GM12873 (cell line): ENCODE measurements around the gene ARID5B.

Experiments used
- CTCF ChIP-seq: IDR thresholded peaks from 2 replicates; pipeline ENCODE4 v1.5.1; 2012; ENCODE audit warnings: low read depth, mild to moderate bottlenecking, moderate library complexity, low read length, control low read depth; ENCODE audit not compliant: insufficient read depth; ENCODE audit errors: missing control alignments

Gene ARID5B

DNA sequence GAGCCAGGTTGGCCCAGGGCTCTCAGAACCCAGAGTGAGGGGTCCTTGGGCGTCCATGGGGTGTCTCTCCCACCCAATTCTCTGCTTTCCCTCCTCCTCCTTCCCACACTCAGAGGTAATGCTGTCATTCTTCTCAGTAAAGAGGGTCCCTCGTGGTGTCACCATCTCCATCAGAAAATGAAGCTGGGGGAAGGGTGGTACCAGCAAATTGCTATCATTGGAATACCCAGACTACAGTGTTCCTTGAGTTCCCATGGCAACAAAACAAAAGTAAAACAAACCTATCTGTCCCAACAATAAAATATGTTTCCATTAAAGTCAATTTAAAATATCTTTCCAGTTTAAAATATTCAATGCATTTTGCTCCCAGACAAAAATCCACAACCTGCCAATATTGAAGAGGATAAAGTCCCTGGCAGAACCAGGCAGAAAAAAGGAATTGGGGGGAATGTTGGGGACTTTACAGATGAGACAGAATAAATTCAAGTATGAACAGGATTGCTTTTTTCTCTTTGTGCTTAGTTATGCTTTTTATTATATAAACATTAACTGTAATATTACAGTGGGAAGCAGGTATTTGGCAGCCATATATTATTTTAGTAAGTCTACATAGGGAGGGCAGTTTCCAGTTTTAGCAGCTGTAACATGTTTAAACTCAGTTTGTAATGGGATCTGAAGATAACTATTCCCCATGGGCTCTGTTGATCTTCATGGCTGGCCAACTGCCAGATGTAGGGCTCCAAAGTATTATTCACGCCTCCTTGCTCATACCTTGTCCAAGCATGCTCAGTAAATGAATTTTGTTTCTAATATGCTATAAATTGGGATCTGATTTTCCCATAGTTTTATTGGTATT, 182.1 kb downstream of the ARID5B start:
- no peak for TF ChIP-seq CTCF

DNA sequence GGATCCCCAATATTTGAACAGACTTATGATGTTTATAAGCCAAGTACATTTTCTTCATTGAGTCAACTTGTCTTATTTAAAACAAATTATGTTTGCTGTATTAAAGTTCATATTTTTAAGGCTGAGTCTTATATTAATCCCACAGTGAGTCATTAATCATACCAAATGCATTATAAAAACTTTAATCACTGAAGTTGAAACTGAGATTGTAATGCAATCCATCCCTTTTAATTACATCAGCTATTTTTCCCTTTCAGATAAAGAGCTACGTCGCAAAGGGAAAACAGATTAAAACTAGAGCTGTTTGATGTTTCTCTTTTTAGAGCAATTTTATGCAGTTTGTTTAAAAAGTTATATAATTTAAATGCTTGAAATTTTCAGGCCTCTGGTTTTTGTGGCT, 183.0 kb downstream of the ARID5B start:
- no peak for TF ChIP-seq CTCF

DNA sequence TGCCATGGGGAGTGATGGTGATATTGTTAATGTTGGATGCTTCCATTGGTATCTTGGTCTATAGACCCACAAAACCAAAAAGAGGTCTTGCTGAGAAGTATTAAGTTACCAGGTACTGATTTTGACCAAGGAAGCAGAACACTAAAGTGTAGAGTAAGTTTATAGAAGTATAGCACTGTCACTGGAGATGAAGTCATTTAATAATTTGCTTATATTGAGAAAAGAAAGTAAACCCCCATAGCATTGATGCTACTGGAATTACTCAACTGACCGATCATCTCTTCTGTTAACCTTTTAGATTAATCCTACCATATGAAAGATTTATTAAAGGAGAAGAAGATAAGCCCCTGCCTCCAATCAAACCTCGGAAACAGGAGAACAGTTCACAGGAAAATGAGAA, 183.9 kb downstream of the ARID5B start:
- no peak for TF ChIP-seq CTCF

DNA sequence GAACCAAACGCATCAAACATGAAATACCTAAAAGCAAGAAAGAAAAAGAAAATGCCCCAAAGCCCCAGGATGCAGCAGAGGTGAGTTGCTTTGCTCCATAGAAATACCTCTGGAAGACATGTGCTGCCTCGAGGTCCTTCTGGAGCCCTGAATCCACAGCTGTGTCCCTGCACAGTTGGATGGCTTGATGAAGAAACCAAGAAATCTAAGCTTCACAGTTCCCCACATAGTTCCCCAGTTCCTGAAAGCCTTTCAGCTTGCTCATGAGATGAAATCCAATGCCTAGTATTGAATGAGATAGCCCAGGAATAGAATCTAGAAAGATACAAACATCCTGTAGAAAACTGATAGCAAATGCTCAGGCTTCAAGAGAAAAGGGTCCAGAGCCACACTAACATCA, 184.3 kb downstream of the ARID5B start:
- no peak for TF ChIP-seq CTCF

- no peak for TF ChIP-seq CTCF
Observed at GRCh38 chr10:62087329-62087728, 185.8 kb downstream of the ARID5B start.

DNA sequence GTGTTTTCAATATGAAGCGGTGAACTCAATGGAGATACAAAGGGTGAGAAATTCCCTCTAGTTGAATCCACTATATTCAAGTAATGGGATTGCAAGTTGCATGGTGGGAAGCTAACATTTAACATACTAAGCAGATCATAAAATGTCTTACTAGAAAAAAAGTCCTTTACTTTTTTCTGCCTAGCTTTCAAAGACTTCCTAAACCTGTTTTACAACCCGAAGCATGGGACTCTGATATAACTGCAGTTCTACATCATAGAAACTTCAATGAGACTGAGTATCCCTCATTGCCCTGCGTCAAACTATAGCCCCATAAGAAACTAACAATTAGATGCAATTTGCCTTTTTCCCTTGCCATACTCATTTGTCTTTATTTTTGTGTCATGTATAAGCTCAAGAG, 187.3 kb downstream of the ARID5B start:
- TF ChIP-seq CTCF: no peak

DNA sequence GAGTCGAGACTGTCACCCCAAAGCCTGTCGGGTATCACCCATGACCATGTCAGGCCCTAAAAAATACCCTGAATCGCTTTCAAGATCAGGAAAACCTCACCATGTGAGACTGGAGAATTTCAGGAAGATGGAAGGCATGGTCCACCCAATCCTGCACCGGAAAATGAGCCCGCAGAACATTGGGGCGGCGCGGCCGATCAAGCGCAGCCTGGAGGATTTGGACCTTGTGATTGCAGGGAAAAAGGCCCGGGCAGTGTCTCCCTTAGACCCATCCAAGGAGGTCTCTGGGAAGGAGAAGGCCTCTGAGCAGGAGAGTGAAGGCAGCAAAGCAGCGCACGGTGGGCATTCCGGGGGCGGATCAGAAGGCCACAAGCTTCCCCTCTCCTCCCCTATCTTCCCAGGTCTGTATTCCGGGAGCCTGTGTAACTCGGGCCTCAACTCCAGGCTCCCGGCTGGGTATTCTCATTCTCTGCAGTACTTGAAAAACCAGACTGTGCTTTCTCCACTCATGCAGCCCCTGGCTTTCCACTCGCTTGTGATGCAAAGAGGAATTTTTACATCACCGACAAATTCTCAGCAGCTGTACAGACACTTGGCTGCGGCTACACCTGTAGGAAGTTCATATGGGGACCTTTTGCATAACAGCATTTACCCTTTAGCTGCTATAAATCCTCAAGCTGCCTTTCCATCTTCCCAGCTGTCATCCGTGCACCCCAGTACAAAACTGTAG, 191.0 kb downstream of the ARID5B start:
- TF ChIP-seq CTCF: no peak
